OCI-LY7 (cell line): Measurements from ENCODE around the gene NRAP. TPM values are rescaled to one million over a fixed set of nuclear protein-coding genes. Genes with fewer than 3 reads are reported as not detected.

ENCODE experiments used
- BruUV-seq: library from RNA; stranded (reverse); fragments of 400-500 nt; replicated peaks from 2 replicates; lab custom pipeline; 2021; lab: Mats Ljungman, UMichigan
- CTCF ChIA-PET: fragments of 300-600 bp; sonication (Branson Sonifier 250); formaldehyde crosslinking; loops from one replicate; lab custom pipeline; 2022; ENCODE audit warnings: antibody characterized with exemption; ENCODE audit not compliant: unreplicated experiment; lab: Charles Lee
- POLR2A ChIA-PET: fragments of 300-600 bp; sonication (Branson Sonifier 250); formaldehyde crosslinking; loops from one replicate; lab custom pipeline; 2022; ENCODE audit warnings: antibody characterized with exemption; lab: Charles Lee
- DNase-seq: peaks from one replicate; pipeline ENCODE4 v3.0.0-alpha.2; 2015; ENCODE audit warnings: low spot score
- H2AFZ ChIP-seq: fragments of 200-600 bp; sonication (generic), shearing (Covaris generic); 2 replicates; pipeline ENCODE4 v1.6.1; 2014; ENCODE audit warnings: mild to moderate bottlenecking, antibody characterized with exemption, low read length, moderate library complexity
- H3K27ac ChIP-seq: fragments of 200-600 bp; sonication (generic); 2 replicates; pipeline ENCODE4 v1.5.1; 2014; ENCODE audit warnings: mixed run types, low read depth, mild to moderate bottlenecking, moderate library complexity, low read length, inconsistent platforms; ENCODE audit not compliant: poor library complexity, severe bottlenecking
- H3K36me3 ChIP-seq: fragments of 200-600 bp; sonication (generic); 2 replicates; pipeline ENCODE4 v1.6.1; 2014; ENCODE audit warnings: mild to moderate bottlenecking, antibody characterized with exemption, low read length, moderate library complexity, mixed read lengths; ENCODE audit not compliant: insufficient read depth
- H3K4me1 ChIP-seq: fragments of 200-600 bp; sonication (generic); 2 replicates; pipeline ENCODE4 v1.5.1; 2014; ENCODE audit warnings: mild to moderate bottlenecking, low read length; ENCODE audit not compliant: insufficient read depth, poor library complexity, severe bottlenecking
- H3K4me2 ChIP-seq: fragments of 200-600 bp; sonication (generic); 2 replicates; pipeline ENCODE4 v1.6.1; 2014; ENCODE audit warnings: mild to moderate bottlenecking, low read length
- H3K4me3 ChIP-seq: fragments of 200-600 bp; sonication (generic); 2 replicates; pipeline ENCODE4 v1.5.1; 2014; ENCODE audit warnings: mild to moderate bottlenecking, low read depth, low read length; ENCODE audit not compliant: poor library complexity, severe bottlenecking
- H3K79me2 ChIP-seq: fragments of 200-600 bp; sonication (generic); 2 replicates; pipeline ENCODE4 v1.6.1; 2016; ENCODE audit warnings: low read depth, mild to moderate bottlenecking, low read length, moderate library complexity, mixed read lengths; ENCODE audit not compliant: insufficient read depth
- H3K9me2 ChIP-seq: fragments of 200-600 bp; sonication (generic); 2 replicates; pipeline ENCODE4 v1.6.1; 2016; ENCODE audit warnings: mild to moderate bottlenecking, low read length, mixed read lengths; ENCODE audit not compliant: insufficient read depth
- H3K9me3 ChIP-seq: fragments of 200-600 bp; sonication (generic); 2 replicates; pipeline ENCODE4 v1.6.1; 2014; ENCODE audit warnings: mild to moderate bottlenecking, mixed run types, low read length, mixed read lengths
- H4K20me1 ChIP-seq: fragments of 200-600 bp; sonication (generic); 2 replicates; pipeline ENCODE4 v1.6.1; 2014; ENCODE audit warnings: mild to moderate bottlenecking, antibody characterized with exemption, low read length, moderate library complexity, mixed read lengths; ENCODE audit not compliant: insufficient read depth
- EZH2phosphoT487 ChIP-seq: fragments of 200-600 bp; sonication (generic); IDR thresholded peaks from 2 replicates; pipeline ENCODE4 v1.6.1; 2018; ENCODE audit warnings: low read depth, borderline replicate concordance, mild to moderate bottlenecking, mixed run types, antibody characterized with exemption, low read length, moderate library complexity, mixed read lengths
- intact Hi-C: fragments of 100-400 bp; cut with micrococcal nuclease; formaldehyde crosslinking; loops from one replicate; pipeline ENCODE4 v1.10.0; 2022; ENCODE audit not compliant: unreplicated experiment
- total RNA-seq, 2 experiments: library from RNA; depleted of rRNA in 1 of 2; stranded (reverse); fragments of >200 nt in 1 of 2; shearing (Covaris generic) in 1 of 2; gene quantifications; 2 replicates each; pipeline ENCODE4 v1.2.3, GENCODE V29; 2014 to 2022
- TF ChIP-seq, protein P1 (sequence below): fragments of 200-600 bp; sonication (generic); conservative IDR thresholded peaks from 2 replicates; pipeline ENCODE4 v1.5.1; 2014; ENCODE audit warnings: mild to moderate bottlenecking, antibody characterized with exemption, low read length, moderate library complexity, mixed read lengths

The NRAP gene
- total RNA-seq, 2 experiments from 2014 or later, result not detected

DNA sequence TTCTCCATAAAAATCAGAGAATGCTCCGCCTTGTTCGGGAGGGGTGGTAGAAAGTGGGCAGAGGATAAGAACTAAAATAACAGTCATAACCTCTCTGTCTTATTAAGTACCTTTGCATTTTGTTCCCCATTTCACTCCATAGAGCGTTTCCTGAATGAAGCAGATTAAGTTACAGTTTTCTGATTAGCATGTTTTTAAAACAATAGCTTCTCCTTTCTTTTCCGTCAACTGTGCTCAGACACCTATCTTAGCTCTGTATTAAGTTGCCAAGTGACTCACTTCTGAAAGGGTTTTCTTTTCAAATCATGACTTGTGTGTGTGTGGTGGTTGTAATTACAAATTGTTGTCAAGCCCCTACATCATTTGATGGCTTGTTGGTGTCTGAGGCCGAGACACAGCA, 109.6 kb downstream of the NRAP start:
- Histone ChIP-seq H3K9me2 (no peaks in the 10 kb centered on the region), H3K4me3 (no peak overlapping the region), H3K9me3 (no peaks in the 10 kb centered on the region), H3K4me2 (no peak overlapping the region), H2AFZ (no peak overlapping the region), H3K27ac (no peak overlapping the region), H3K36me3 (no peaks in the 10 kb centered on the region), H3K79me2 (no peaks in the 10 kb centered on the region), H3K4me1 (no peaks in the 10 kb centered on the region), H4K20me1 (no peaks in the 10 kb centered on the region)
- POLR2A ChIA-PET, result no interaction called here
- BruUV-seq, result no TSS peak
- intact Hi-C loops, result no loop called here
- no peak for DNase-seq
- CTCF ChIA-PET, result no interaction called here
- no peak for TF ChIP-seq EZH2phosphoT487
- TF ChIP-seq, protein P1, sequence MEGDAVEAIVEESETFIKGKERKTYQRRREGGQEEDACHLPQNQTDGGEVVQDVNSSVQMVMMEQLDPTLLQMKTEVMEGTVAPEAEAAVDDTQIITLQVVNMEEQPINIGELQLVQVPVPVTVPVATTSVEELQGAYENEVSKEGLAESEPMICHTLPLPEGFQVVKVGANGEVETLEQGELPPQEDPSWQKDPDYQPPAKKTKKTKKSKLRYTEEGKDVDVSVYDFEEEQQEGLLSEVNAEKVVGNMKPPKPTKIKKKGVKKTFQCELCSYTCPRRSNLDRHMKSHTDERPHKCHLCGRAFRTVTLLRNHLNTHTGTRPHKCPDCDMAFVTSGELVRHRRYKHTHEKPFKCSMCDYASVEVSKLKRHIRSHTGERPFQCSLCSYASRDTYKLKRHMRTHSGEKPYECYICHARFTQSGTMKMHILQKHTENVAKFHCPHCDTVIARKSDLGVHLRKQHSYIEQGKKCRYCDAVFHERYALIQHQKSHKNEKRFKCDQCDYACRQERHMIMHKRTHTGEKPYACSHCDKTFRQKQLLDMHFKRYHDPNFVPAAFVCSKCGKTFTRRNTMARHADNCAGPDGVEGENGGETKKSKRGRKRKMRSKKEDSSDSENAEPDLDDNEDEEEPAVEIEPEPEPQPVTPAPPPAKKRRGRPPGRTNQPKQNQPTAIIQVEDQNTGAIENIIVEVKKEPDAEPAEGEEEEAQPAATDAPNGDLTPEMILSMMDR, result no peak

DNA sequence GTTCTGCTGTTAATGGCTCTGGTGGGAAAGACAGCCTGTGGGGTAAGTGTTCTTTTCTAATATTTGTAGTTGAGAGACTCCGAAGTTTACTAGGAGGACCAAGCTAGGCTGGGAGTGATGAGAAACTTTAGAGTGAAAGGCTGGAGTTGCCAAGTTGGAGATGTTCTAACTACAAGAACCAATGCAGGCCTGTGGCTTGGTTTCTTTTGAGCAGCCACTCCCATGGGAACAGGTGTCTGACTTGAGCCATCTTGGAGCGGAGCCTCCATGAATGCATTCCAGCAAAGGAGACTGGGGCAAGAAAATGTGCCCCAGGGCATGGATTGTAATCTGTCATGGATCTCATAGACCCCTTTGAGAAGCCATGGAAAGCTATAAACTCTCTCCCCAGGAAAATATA, 110.7 kb downstream of the NRAP start:
- Histone ChIP-seq H3K36me3 (no peaks in the 10 kb centered on the region), H3K4me2 (no peak overlapping the region), H3K79me2 (no peaks in the 10 kb centered on the region), H2AFZ (no peak overlapping the region), H3K4me1 (no peaks in the 10 kb centered on the region), H3K9me3 (no peaks in the 10 kb centered on the region), H3K9me2 (no peaks in the 10 kb centered on the region), H3K27ac (no peak overlapping the region), H3K4me3 (no peak overlapping the region), H4K20me1 (no peaks in the 10 kb centered on the region)
- intact Hi-C loops, result no loop called here
- no peak for TF ChIP-seq EZH2phosphoT487
- TF ChIP-seq, protein P1, result no peak
- BruUV-seq, result no TSS peak
- CTCF ChIA-PET, result no interaction called here
- DNase-seq, result no peak
- POLR2A ChIA-PET, result no interaction called here

DNA sequence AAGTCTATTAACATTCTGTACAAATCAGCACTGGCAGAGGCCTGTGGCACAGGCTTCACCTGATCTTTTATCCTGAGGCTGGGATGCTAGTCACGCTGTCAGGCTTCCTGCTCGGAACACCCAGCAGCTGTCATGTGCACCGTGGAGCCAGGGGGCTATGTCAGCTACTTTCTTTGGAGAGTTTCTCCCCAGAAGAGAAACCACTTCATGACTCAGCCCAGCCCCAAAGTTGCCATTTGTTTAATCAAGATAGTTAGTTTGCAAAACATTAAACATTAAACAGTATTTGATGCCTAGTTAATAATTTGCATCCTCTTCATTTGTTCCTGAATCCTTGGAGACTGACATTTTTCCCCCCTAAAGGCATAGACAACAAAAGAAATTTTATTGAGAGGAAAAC, 111.1 kb downstream of the NRAP start, which contains the start of gene HABP2:
Gene HABP2, plus strand, starts transcription at position 353 of the 400 bp plus-strand sequence. CDS start 69 bp downstream, outside the sequence.
- DNase-seq, result no peak
- Histone ChIP-seq H3K79me2 (no peaks in the 10 kb centered on the region), H3K27ac (no peak within 1 kb of the TSS), H3K9me2 (no peaks in the 10 kb centered on the region), H3K9me3 (no peaks in the 10 kb centered on the region), H3K4me3 (no peak within 1 kb of the TSS), H3K4me1 (no peaks in the 10 kb centered on the region), H2AFZ (no peak within 1 kb of the TSS), H3K36me3 (no peaks in the 10 kb centered on the region), H3K4me2 (no peak within 1 kb of the TSS), H4K20me1 (no peaks in the 10 kb centered on the region)
- intact Hi-C loops, result no loop called here
- BruUV-seq, result no TSS peak
- CTCF ChIA-PET, result no interaction called here
- TF ChIP-seq EZH2phosphoT487, result no peak
- TF ChIP-seq, protein P1, result no peak
- POLR2A ChIA-PET, result no interaction called here
